Naive B cell (primary cell): ENCODE data around the gene PCDHA8. TPM values are rescaled to one million over a fixed set of nuclear protein-coding genes. Genes with fewer than 3 reads are reported as not detected.
"Not testable (repeated sequence)": the region's sequence is repeated elsewhere in the genome, so short reads cannot be mapped to it uniquely, and the experiment has no call there.

Experiments used
- ATAC-seq, 2 donors: fragments of 150-1000 bp; cut with Tn5 transposase; 2 replicates each; pipeline ENCODE4 v1.10.0; 2021; ENCODE audit warnings: low read depth in 2 of 2, mild to moderate bottlenecking in 2 of 2, moderate library complexity in 2 of 2
- DNase-seq: peaks from one replicate; pipeline ENCODE4 v3.0.0; 2022
- H3K27ac Mint-ChIP-seq, 6 donors: one replicate each; pipeline ENCODE4 v1.8.0; 2020 to 2022; ENCODE audit warnings: mild to moderate bottlenecking in 6 of 6, mixed read lengths in 6 of 6, moderate library complexity in 5 of 6, inconsistent platforms in 2 of 6
- H3K27me3 Mint-ChIP-seq, 3 donors: one replicate each; pipeline ENCODE4 v1.8.0; 2021 to 2022; ENCODE audit warnings: mixed read lengths in 3 of 3, mild to moderate bottlenecking in 1 of 3
- H3K36me3 Mint-ChIP-seq, 2 donors: one replicate each; pipeline ENCODE4 v1.8.0; 2020 to 2022; ENCODE audit warnings: mixed read lengths in 2 of 2, inconsistent platforms in 1 of 2, mild to moderate bottlenecking in 1 of 2
- H3K4me1 Mint-ChIP-seq, 3 donors: one replicate each; pipeline ENCODE4 v1.8.0; 2020 to 2022; ENCODE audit warnings: mixed read lengths in 3 of 3, inconsistent platforms in 1 of 3, mild to moderate bottlenecking in 1 of 3, moderate library complexity in 1 of 3
- H3K4me3 Mint-ChIP-seq, 8 donors: one replicate each; pipeline ENCODE4 v1.8.0; 2020 to 2022; ENCODE audit warnings: mild to moderate bottlenecking in 8 of 8, mixed read lengths in 8 of 8, moderate library complexity in 8 of 8, inconsistent platforms in 2 of 8
- H3K9me3 Mint-ChIP-seq, 7 donors: one replicate each; pipeline ENCODE4 v1.8.0; 2020 to 2022; ENCODE audit warnings: mixed read lengths in 7 of 7, mild to moderate bottlenecking in 5 of 7, inconsistent platforms in 2 of 7, moderate library complexity in 1 of 7
- polyA plus RNA-seq, 6 donors: library from polyadenylated mRNA; unstranded; fragments of 300-500 nt; fragmentation: Illumina TruSeq; gene quantifications; one replicate each; pipeline ENCODE4 v1.2.3, GENCODE V29; 2021; ENCODE audit warnings: low read depth in 6 of 6

The PCDHA8 gene
- polyA plus RNA-seq, 6 donors from 2014 or later = not detected

DNA sequence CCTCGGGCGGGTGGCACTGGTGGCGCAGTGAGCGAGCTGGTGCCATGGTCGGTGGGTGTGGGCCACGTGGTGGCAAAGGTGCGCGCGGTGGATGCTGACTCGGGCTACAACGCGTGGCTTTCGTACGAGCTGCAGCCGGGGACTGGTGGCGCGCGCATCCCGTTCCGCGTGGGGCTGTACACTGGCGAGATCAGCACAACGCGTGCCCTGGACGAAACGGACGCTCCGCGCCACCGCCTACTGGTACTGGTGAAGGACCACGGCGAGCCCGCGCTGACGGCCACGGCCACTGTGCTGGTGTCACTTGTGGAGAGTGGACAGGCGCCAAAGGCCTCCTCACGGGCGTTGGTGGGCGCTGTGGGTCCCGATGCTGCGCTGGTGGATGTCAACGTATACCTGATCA, 32.1 kb upstream of the PCDHA8 start:
- no peaks in the 10 kb centered on the region for H3K4me1 Mint-ChIP-seq
- H3K36me3 Mint-ChIP-seq = peaks cover 4 to 16% of the 10 kb centered on the region in 2 donors
- ATAC-seq (no peak), DNase-seq (no peak)
- H3K9me3 Mint-ChIP-seq = peaks cover 11 to 78% (median 54%) of the 10 kb centered on the region in 7 donors
- H3K27me3 Mint-ChIP-seq = peaks cover 9 to 43% (median 24%) of the 10 kb centered on the region in 3 donors
- no peak overlapping the region for H3K27ac Mint-ChIP-seq
- no peak overlapping the region for H3K4me3 Mint-ChIP-seq

DNA sequence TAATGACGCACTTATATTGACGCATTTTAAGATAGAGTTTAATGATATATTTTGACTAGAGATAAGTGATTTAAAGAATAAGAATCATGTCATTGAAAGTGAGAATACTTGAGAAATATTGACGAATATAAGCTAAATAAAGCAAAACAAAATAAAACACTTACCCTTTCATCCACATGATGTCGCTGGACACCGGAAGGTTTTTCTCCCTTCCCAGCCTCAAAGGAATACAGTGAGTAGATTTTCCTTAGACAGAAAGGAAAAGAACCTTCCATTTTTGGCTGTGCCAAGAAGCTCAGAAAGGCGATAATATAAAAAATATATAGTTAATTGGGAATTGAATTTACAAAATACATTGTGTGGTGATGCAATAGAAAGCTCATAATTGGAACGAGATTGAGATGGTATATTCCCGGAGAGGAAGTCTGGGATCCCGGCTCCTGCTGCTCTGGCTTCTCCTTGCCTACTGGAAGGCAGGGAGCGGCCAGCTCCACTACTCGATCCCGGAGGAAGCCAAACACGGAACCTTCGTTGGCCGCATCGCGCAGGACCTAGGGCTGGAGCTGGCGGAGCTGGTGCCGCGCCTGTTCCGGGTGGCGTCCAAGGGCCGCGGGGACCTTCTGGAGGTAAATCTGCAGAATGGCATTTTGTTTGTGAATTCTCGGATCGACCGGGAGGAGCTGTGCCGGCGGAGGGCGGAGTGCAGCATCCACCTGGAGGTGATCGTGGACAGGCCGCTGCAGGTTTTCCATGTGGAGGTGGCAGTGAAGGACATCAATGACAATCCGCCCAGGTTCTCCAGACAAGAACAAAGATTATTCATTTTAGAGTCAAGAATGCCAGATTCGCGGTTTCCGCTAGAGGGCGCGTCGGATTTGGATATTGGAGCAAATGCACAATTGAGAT, 19.4 kb upstream of the PCDHA8 start, which contains the start of gene PCDHA5:
TSS of gene PCDHA5 (plus strand) at position 239 of the 906 bp plus-strand sequence.
- Mint-ChIP-seq H3K4me3 (no peak within 1 kb of the TSS), H3K27me3 (peaks cover 6 to 14% (median 8%) of the 10 kb centered on the region in 3 donors), H3K9me3 (peaks cover 4 to 42% (median 16%) of the 10 kb centered on the region in 7 donors), H3K36me3 (peaks cover 5 to 6% of the 10 kb centered on the region in 2 donors), H3K4me1 (no peaks in the 10 kb centered on the region), H3K27ac (peak within 1 kb of the TSS in 1 of 6 donors; percentile 32)
- ATAC-seq (no peak), DNase-seq (no peak)

GRCh38 chr5:140822281-140822629, 18.7 kb upstream of the PCDHA8 start:
- DNase-seq = no peak
- no peak overlapping the region for H3K4me3 Mint-ChIP-seq
- H3K4me1 Mint-ChIP-seq = no peaks in the 10 kb centered on the region
- no peak for ATAC-seq
- H3K27ac Mint-ChIP-seq = no peak overlapping the region
- H3K36me3 Mint-ChIP-seq = peaks cover 6 to 12% of the 10 kb centered on the region in 2 donors
- H3K27me3 Mint-ChIP-seq = peaks cover 12 to 19% (median 14%) of the 10 kb centered on the region in 3 donors
- H3K9me3 Mint-ChIP-seq = peaks cover 5 to 45% (median 18%) of the 10 kb centered on the region in 7 donors

DNA sequence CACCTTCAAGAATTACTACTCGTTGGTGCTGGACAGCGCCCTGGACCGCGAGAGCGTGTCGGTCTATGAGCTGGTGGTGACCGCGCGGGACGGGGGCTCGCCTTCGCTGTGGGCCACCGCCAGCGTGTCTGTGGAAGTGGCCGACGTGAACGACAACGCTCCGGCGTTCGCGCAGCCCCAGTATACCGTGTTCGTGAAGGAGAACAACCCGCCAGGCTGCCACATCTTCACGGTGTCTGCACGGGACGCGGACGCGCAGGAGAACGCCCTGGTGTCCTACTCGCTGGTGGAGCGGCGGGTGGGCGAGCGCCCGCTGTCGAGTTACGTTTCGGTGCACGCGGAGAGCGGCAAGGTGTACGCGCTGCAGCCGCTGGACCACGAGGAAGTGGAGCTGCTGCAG, 18.0 kb upstream of the PCDHA8 start:
- not testable (repeated sequence) for H3K27ac Mint-ChIP-seq, DNase-seq, H3K4me1 Mint-ChIP-seq, ATAC-seq, H3K4me3 Mint-ChIP-seq
- H3K27me3 Mint-ChIP-seq = peaks cover 14 to 25% (median 16%) of the 10 kb centered on the region in 3 donors
- peaks cover 5 to 47% (median 20%) of the 10 kb centered on the region in 7 donors for H3K9me3 Mint-ChIP-seq
- H3K36me3 Mint-ChIP-seq = peaks cover 6 to 14% of the 10 kb centered on the region in 2 donors

GRCh38 chr5:140823475-140823874, 17.5 kb upstream of the PCDHA8 start:
- DNase-seq = no peak
- H3K4me3 Mint-ChIP-seq = no peak overlapping the region
- ATAC-seq = no peak
- no peaks in the 10 kb centered on the region for H3K4me1 Mint-ChIP-seq
- H3K9me3 Mint-ChIP-seq = peaks cover 5 to 50% (median 24%) of the 10 kb centered on the region in 7 donors
- H3K27ac Mint-ChIP-seq = no peak overlapping the region
- peaks cover 15 to 28% (median 17%) of the 10 kb centered on the region in 3 donors for H3K27me3 Mint-ChIP-seq
- peaks cover 6 to 14% of the 10 kb centered on the region in 2 donors for H3K36me3 Mint-ChIP-seq

GRCh38 chr5:140827704-140828361, 13.2 kb upstream of the PCDHA8 start, which contains the start of gene PCDHA6:
Gene PCDHA6 (plus strand): TSS chr5:140827960. CDS start chr5:140828092, 132 bp downstream.
- DNase-seq = no peak
- ATAC-seq = no peak
- Mint-ChIP-seq H3K36me3 (peaks cover 0 to 20% of the 10 kb centered on the region in 2 donors), H3K27ac (peak within 1 kb of the TSS in 2 of 6 donors; percentile 10 to 59), H3K4me3 (peak within 1 kb of the TSS in 2 of 8 donors; percentile 29 to 42), H3K27me3 (peaks cover 23 to 36% (median 28%) of the 10 kb centered on the region in 3 donors), H3K4me1 (no peaks in the 10 kb centered on the region), H3K9me3 (peaks cover 2 to 57% (median 34%) of the 10 kb centered on the region in 7 donors)

- ATAC-seq = no peak
- Mint-ChIP-seq H3K27ac (no peak overlapping the region), H3K4me3 (peak overlapping the region in 1 of 8 donors; percentile 29), H3K36me3 (peaks cover 0 to 24% of the 10 kb centered on the region in 2 donors), H3K4me1 (no peaks in the 10 kb centered on the region), H3K9me3 (peaks cover 2 to 61% (median 33%) of the 10 kb centered on the region in 7 donors), H3K27me3 (peaks cover 27 to 40% (median 33%) of the 10 kb centered on the region in 3 donors)
- no peak for DNase-seq
These were observed 12.6 kb upstream of the PCDHA8 start for GRCh38 chr5:140828362-140828737.

GRCh38 chr5:140829511-140830501, 11.2 kb upstream of the PCDHA8 start:
- ATAC-seq, H3K4me3 Mint-ChIP-seq, H3K4me1 Mint-ChIP-seq, H3K27ac Mint-ChIP-seq, DNase-seq: not testable (repeated sequence)
- H3K27me3 Mint-ChIP-seq = peaks cover 32 to 45% (median 42%) of the 10 kb centered on the region in 3 donors
- peaks cover 0 to 24% of the 10 kb centered on the region in 2 donors for H3K36me3 Mint-ChIP-seq
- H3K9me3 Mint-ChIP-seq = peaks cover 6 to 72% (median 37%) of the 10 kb centered on the region in 7 donors

GRCh38 chr5:140833993-140834392, 7.0 kb upstream of the PCDHA8 start, which contains the start of gene PCDHA7:
Gene PCDHA7 (plus strand): TSS chr5:140834269. CDS start chr5:140834384, 115 bp downstream.
- no peaks in the 10 kb centered on the region for H3K4me1 Mint-ChIP-seq
- peaks cover 0 to 20% of the 10 kb centered on the region in 2 donors for H3K36me3 Mint-ChIP-seq
- DNase-seq (no peak), ATAC-seq (no peak)
- H3K9me3 Mint-ChIP-seq = peaks cover 7 to 40% (median 26%) of the 10 kb centered on the region in 7 donors
- peaks cover 17 to 25% (median 21%) of the 10 kb centered on the region in 3 donors for H3K27me3 Mint-ChIP-seq
- H3K27ac Mint-ChIP-seq = peak within 1 kb of the TSS in 1 of 6 donors; percentile 28
- H3K4me3 Mint-ChIP-seq = peak within 1 kb of the TSS in 2 of 8 donors; percentile 5 to 6

DNA sequence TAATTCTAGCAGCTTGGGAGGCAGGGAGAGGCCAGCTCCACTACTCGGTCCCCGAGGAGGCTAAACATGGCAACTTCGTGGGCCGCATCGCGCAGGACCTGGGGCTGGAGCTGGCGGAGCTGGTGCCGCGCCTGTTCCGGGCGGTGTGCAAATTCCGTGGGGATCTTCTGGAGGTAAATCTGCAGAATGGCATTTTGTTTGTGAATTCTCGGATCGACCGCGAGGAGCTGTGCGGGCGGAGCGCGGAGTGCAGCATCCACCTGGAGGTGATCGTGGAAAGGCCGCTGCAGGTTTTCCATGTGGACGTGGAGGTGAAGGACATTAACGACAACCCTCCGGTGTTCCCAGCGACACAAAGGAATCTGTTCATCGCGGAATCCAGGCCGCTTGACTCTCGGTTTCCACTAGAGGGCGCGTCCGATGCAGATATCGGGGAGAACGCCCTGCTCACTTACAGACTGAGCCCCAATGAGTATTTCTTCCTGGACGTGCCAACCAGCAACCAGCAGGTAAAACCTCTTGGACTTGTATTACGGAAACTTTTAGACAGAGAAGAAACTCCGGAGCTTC, 6.5 kb upstream of the PCDHA8 start:
- peak overlapping the region in 1 of 6 donors; percentile 28 for H3K27ac Mint-ChIP-seq
- DNase-seq, ATAC-seq, H3K4me1 Mint-ChIP-seq: not testable (repeated sequence)
- H3K4me3 Mint-ChIP-seq = peak overlapping the region in 1 of 8 donors; percentile 5
- H3K36me3 Mint-ChIP-seq = peaks cover 0 to 20% of the 10 kb centered on the region in 2 donors
- peaks cover 18 to 22% (median 21%) of the 10 kb centered on the region in 3 donors for H3K27me3 Mint-ChIP-seq
- peaks cover 7 to 40% (median 24%) of the 10 kb centered on the region in 7 donors for H3K9me3 Mint-ChIP-seq

GRCh38 chr5:140835622-140836510, 5.1 kb upstream of the PCDHA8 start:
- Mint-ChIP-seq H3K9me3 (peaks cover 13 to 49% (median 27%) of the 10 kb centered on the region in 7 donors), H3K27ac (no peak overlapping the region), H3K4me3 (no peak overlapping the region), H3K4me1 (no peaks in the 10 kb centered on the region), H3K27me3 (peaks cover 27 to 31% (median 31%) of the 10 kb centered on the region in 3 donors), H3K36me3 (peaks cover 0 to 28% of the 10 kb centered on the region in 2 donors)
- ATAC-seq (no peak), DNase-seq (no peak)
